ENCODE results near the gene ANKRD13D. TPM values are rescaled to one million over a fixed set of nuclear protein-coding genes. Genes with fewer than 3 reads are reported as not detected.
A peak's percentile ranks its signal among the peaks of the same experiment; 100 is the strongest.

ANKRD13D gene
- total RNA-seq, 1 donor from 2014 or later, result 54.7 TPM

DNA sequence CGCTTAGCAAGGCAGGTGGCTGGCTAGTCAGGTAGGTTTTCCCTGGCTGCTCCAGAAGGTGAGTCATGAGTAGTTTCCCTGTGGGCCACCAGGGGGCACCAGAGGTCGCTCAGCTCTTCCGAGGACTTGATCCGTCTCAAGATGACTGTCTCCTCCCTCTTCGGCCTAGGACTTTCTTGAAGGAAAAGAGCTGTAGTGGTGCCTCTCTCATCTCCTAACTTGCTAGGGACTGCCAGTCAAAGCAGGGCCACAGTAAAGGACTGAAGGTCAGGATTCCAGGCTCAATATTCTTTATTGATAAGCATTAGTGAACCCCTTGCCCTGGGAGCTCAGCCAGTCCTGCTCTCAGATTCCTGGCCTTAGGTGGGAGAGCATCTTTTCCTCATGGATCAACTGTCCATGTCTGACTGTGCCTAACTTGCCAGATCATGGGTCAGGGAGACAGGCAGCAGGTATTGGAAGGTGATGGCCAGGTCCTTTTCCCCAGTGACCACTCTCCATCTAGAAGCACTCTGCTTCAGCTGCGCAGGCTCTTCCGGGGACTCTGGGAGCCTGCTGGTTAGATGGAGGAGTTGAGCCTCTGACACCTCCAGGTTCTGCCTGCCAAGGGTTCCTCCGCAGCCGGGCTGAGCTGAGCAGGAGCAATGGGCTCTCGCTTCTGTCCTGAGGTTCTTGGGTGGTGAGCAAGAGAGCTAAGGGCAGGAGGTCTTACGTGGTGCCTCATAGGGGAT, 62.3 kb downstream of the ANKRD13D start:
- Histone ChIP-seq H3K4me1 (peaks cover 20 to 44% of the 10 kb centered on the region in 2 donors), H3K36me3 (no peaks in the 10 kb centered on the region), H3K27ac (peak overlapping the region; percentile 98 to 99), H3K4me3 (peak overlapping the region; percentile 68 to 80), H3K27me3 (no peaks in the 10 kb centered on the region), H3K9me3 (no peaks in the 10 kb centered on the region)
- intact Hi-C loops (cut with DNase I), result loop anchor here (1.0 to 2.0 kb wide), 2 partner anchors 31 to 233 kb away; partner anchors contain the start of gene KDM2A
- peak in 1 of 2 donors; percentile 84 for DNase-seq (ENCODE audit: low spot score in 2 of 2)
- TF ChIP-seq, protein P1, sequence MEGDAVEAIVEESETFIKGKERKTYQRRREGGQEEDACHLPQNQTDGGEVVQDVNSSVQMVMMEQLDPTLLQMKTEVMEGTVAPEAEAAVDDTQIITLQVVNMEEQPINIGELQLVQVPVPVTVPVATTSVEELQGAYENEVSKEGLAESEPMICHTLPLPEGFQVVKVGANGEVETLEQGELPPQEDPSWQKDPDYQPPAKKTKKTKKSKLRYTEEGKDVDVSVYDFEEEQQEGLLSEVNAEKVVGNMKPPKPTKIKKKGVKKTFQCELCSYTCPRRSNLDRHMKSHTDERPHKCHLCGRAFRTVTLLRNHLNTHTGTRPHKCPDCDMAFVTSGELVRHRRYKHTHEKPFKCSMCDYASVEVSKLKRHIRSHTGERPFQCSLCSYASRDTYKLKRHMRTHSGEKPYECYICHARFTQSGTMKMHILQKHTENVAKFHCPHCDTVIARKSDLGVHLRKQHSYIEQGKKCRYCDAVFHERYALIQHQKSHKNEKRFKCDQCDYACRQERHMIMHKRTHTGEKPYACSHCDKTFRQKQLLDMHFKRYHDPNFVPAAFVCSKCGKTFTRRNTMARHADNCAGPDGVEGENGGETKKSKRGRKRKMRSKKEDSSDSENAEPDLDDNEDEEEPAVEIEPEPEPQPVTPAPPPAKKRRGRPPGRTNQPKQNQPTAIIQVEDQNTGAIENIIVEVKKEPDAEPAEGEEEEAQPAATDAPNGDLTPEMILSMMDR (IDR thresholded peaks at IDR 0.05), result peak; percentile 87 to 92 (median 88)

Other genes with a start within 250 kb of the ANKRD13D start
- gene RHOD, start 232.5 kb upstream of the ANKRD13D start, total RNA-seq, result 82.6 TPM
- 129 TPM for gene KDM2A, start 170.0 kb upstream of the ANKRD13D start, total RNA-seq
- gene GRK2, start 22.8 kb upstream of the ANKRD13D start, total RNA-seq, result 65.3 TPM
- gene SSH3, start 14.2 kb downstream of the ANKRD13D start, total RNA-seq, result 30.9 TPM
- 107 TPM for gene POLD4, start 64.2 kb downstream of the ANKRD13D start, total RNA-seq
- gene CLCF1, start 84.3 kb downstream of the ANKRD13D start, total RNA-seq, result 32.6 TPM
- gene RAD9A, start 102.7 kb downstream of the ANKRD13D start, total RNA-seq, result 22.6 TPM
- gene PPP1CA, start 112.6 kb downstream of the ANKRD13D start, total RNA-seq, result 113 TPM
- 0.64 TPM for gene TBC1D10C, start 114.8 kb downstream of the ANKRD13D start, total RNA-seq
- gene CARNS1, start 126.4 kb downstream of the ANKRD13D start, total RNA-seq, result 6.0 TPM
- gene RPS6KB2, start 139.2 kb downstream of the ANKRD13D start, total RNA-seq, result 72.3 TPM
- 26.6 TPM for gene PTPRCAP, start 148.4 kb downstream of the ANKRD13D start, total RNA-seq
- gene CORO1B, start 154.2 kb downstream of the ANKRD13D start, total RNA-seq, result 93.4 TPM
- gene GPR152, start 163.4 kb downstream of the ANKRD13D start, total RNA-seq, result not detected
- gene CABP4, start 166.1 kb downstream of the ANKRD13D start, total RNA-seq, result not detected
- gene TMEM134, start 179.9 kb downstream of the ANKRD13D start, total RNA-seq, result 189 TPM
- gene AIP, start 193.7 kb downstream of the ANKRD13D start, total RNA-seq, result 116 TPM
- gene PITPNM1, start 216.1 kb downstream of the ANKRD13D start, total RNA-seq, result 31.8 TPM
- 159 TPM for gene CDK2AP2, start 218.9 kb downstream of the ANKRD13D start, total RNA-seq
- not detected for gene CABP2, start 234.1 kb downstream of the ANKRD13D start, total RNA-seq

Measured in ascending aorta (tissue), 2 donors.